HCT116 (cell line): ENCODE data around the gene CACNA1G. TPM values are rescaled to one million over a fixed set of nuclear protein-coding genes. Genes with fewer than 3 reads are reported as not detected.

Experiments used
- ATAC-seq: fragments of 200-7000 bp; cut with Tn5 transposase; 2 replicates; pipeline ENCODE4 v1.9.1; 2020; ENCODE audit warnings: mild to moderate bottlenecking, moderate library complexity
- BruUV-seq: library from RNA; stranded (reverse); fragments of 400-500 nt; replicated peaks from 2 replicates; lab custom pipeline; 2021; lab: Mats Ljungman, UMichigan
- CTCF ChIA-PET: fragments of 300-600 bp; sonication (Branson Sonifier 250); formaldehyde crosslinking; loops from one replicate; lab custom pipeline; 2021; ENCODE audit warnings: antibody characterized with exemption; lab: Charles Lee
- POLR2A ChIA-PET: fragments of 300-600, 350-600 bp; sonication (Branson Sonifier 250); formaldehyde crosslinking; loops from one replicate; lab custom pipeline; 2021; ENCODE audit warnings: antibody characterized with exemption; lab: Charles Lee
- RAD21 ChIA-PET, 2 experiments: fragments of 300-600 bp; sonication (Branson Sonifier 250); formaldehyde crosslinking; loops; one replicate each; lab custom pipeline; 2023; ENCODE audit warnings: low total read pairs in 2 of 2; ENCODE audit not compliant: uncharacterized antibody in 2 of 2, unreplicated experiment in 2 of 2, low non-redundant PET in 1 of 2; lab: Charles Lee
- DNase-seq: peaks from one replicate; pipeline ENCODE4 v3.0.0-alpha.2; 2010; ENCODE audit warnings: low read depth, low spot score
- H2AFZ ChIP-seq: fragments of 200-600 bp; shearing (Covaris generic), sonication (generic); 2 replicates; pipeline ENCODE4 v1.6.1; 2017; ENCODE audit warnings: low read depth, mixed run types, mixed read lengths, antibody characterized with exemption, low read length; ENCODE audit not compliant: poor library complexity, severe bottlenecking
- H3K27ac ChIP-seq: 2 replicates; pipeline ENCODE4 v1.5.1; 2012; ENCODE audit warnings: low read depth, low read length
- H3K27me3 ChIP-seq: fragments of 200-600 bp; sonication (generic); 2 replicates; pipeline ENCODE4 v1.6.1; 2016; ENCODE audit warnings: mixed run types, low read length, mixed read lengths; ENCODE audit not compliant: insufficient read depth
- H3K36me3 ChIP-seq, 2 experiments: fragments of 200-500 bp in 1 of 2; fragments of 200-600 bp in 1 of 2; sonication (Bioruptor generic) in 1 of 2; sonication (generic) in 1 of 2; 2 replicates each; pipeline versions ENCODE4 v1.5.1 to v1.6.1; 2014 to 2016; ENCODE audit warnings: low read length in 2 of 2, inconsistent platforms in 1 of 2, mixed read lengths in 1 of 2, mixed run types in 1 of 2; ENCODE audit not compliant: insufficient read depth in 2 of 2, control insufficient read depth in 1 of 2
- H3K4me1 ChIP-seq, 2 experiments: fragments of 200-600 bp in 1 of 2; sonication (generic) in 1 of 2; 2 replicates each; pipeline versions ENCODE4 v1.5.1 to v1.6.1; 2012 to 2017; ENCODE audit warnings: low read length in 2 of 2, inconsistent platforms in 1 of 2, mild to moderate bottlenecking in 1 of 2, mixed read lengths in 1 of 2, mixed run types in 1 of 2, moderate library complexity in 1 of 2; ENCODE audit not compliant: insufficient read depth in 2 of 2, control insufficient read depth in 1 of 2
- H3K4me2 ChIP-seq: fragments of 200-600 bp; sonication (generic); 2 replicates; pipeline ENCODE4 v1.6.1; 2017; ENCODE audit warnings: mixed run types, low read length, mixed read lengths
- H3K4me3 ChIP-seq, 2 experiments: fragments of 200-600 bp in 1 of 2; sonication (generic) in 1 of 2; replicated peaks in 1 of 2; 2 replicates each; pipeline ENCODE4 v1.5.1; 2011 to 2016; ENCODE audit warnings: low read length in 2 of 2, control low read depth in 1 of 2, low read depth in 1 of 2, mild to moderate bottlenecking in 1 of 2, mixed read lengths in 1 of 2, mixed run types in 1 of 2
- H3K79me2 ChIP-seq: fragments of 200-600 bp; sonication (generic); 2 replicates; pipeline ENCODE4 v1.6.1; 2017; ENCODE audit warnings: mild to moderate bottlenecking, mixed run types, low read length, moderate library complexity, mixed read lengths; ENCODE audit not compliant: insufficient read depth
- H3K9ac ChIP-seq: fragments of 200-600 bp; sonication (generic); 2 replicates; pipeline ENCODE4 v1.6.1; 2016; ENCODE audit warnings: low read length, mixed read lengths
- H3K9me2 ChIP-seq: fragments of 200-600 bp; sonication (generic), shearing (Covaris generic); 2 replicates; pipeline ENCODE4 v1.6.1; 2017; ENCODE audit warnings: mixed run types, mild to moderate bottlenecking, moderate library complexity; ENCODE audit not compliant: insufficient read depth
- H3K9me3 ChIP-seq, 2 experiments: fragments of 200-500 bp in 1 of 2; fragments of 200-600 bp in 1 of 2; sonication (Bioruptor generic) in 1 of 2; sonication (generic) in 1 of 2; 2 replicates each; pipeline ENCODE4 v1.6.1; 2014 to 2017; ENCODE audit warnings: low read length in 2 of 2, mixed read lengths in 2 of 2, inconsistent platforms in 1 of 2, low read depth in 1 of 2, mild to moderate bottlenecking in 1 of 2, mixed run types in 1 of 2, moderate library complexity in 1 of 2; ENCODE audit not compliant: control insufficient read depth in 1 of 2, insufficient read depth in 1 of 2
- H4K20me1 ChIP-seq: fragments of 200-600 bp; sonication (generic), shearing (Covaris generic); 2 replicates; pipeline ENCODE4 v1.6.1; 2017; ENCODE audit warnings: mixed run types, mild to moderate bottlenecking, moderate library complexity; ENCODE audit not compliant: insufficient read depth
- CBX3 ChIP-seq: IDR thresholded peaks from 2 replicates; pipeline ENCODE4 v1.6.1; 2012; ENCODE audit warnings: low read depth
- ELF1 ChIP-seq: IDR thresholded peaks from 2 replicates; pipeline ENCODE4 v1.6.1; 2012; ENCODE audit warnings: low read depth, borderline replicate concordance
- EZH2 ChIP-seq: fragments of 200-600 bp; sonication (generic); IDR thresholded peaks from 2 replicates; pipeline ENCODE4 v1.6.1; 2017; ENCODE audit warnings: antibody characterized with exemption, mixed run types
- FOSL1 ChIP-seq: IDR thresholded peaks from 2 replicates; pipeline ENCODE4 v1.6.1; 2012; ENCODE audit warnings: low read depth
- JUND ChIP-seq: IDR thresholded peaks from 2 replicates; pipeline ENCODE4 v1.6.1; 2012
- POLR2A ChIP-seq: IDR thresholded peaks from 2 replicates; pipeline ENCODE4 v1.7.0; 2011; ENCODE audit warnings: borderline replicate concordance; ENCODE audit not compliant: insufficient read depth, insufficient read length; ENCODE audit errors: extremely low read depth
- RAD21 ChIP-seq: IDR thresholded peaks from 2 replicates; pipeline ENCODE4 v1.6.1; 2012; ENCODE audit warnings: low read depth, mild to moderate bottlenecking
- SP1 ChIP-seq: IDR thresholded peaks from 2 replicates; pipeline ENCODE4 v1.6.1; 2012; ENCODE audit warnings: low read depth
- SRF ChIP-seq: IDR thresholded peaks from 2 replicates; pipeline ENCODE4 v1.6.1; 2012; ENCODE audit warnings: low read depth
- TCF7L2 ChIP-seq: IDR thresholded peaks from 2 replicates; pipeline ENCODE4 v1.7.0; 2011; ENCODE audit warnings: borderline replicate concordance, inconsistent platforms; ENCODE audit not compliant: insufficient read depth, insufficient read length; ENCODE audit errors: extremely low read depth
- YY1 ChIP-seq: IDR thresholded peaks from 2 replicates; pipeline ENCODE4 v1.6.1; 2011; ENCODE audit warnings: low read length, low read depth, moderate library complexity, mild to moderate bottlenecking; ENCODE audit not compliant: insufficient replicate concordance; ENCODE audit errors: extremely low read depth
- ZFX ChIP-seq: fragments of 450-650 bp; IDR thresholded peaks from 2 replicates; pipeline ENCODE4 v1.6.1; 2017
- ZNF274 ChIP-seq: fragments of 200-500 bp; sonication (Bioruptor generic); IDR thresholded peaks from 2 replicates; pipeline ENCODE4 v1.6.1; 2014; ENCODE audit warnings: mild to moderate bottlenecking, low read depth, low read length, inconsistent platforms
- intact Hi-C: fragments of 100-400 bp; cut with micrococcal nuclease; formaldehyde crosslinking; loops from 2 replicates; pipeline ENCODE4 v1.10.0; 2022
- total RNA-seq: library from RNA; stranded (reverse); gene quantifications from one replicate; pipeline ENCODE4 v1.2.1, GENCODE V29; 2021; ENCODE audit not compliant: unreplicated experiment
- TF ChIP-seq, protein P1 (sequence below), 3 experiments: fragments of 200-600 bp in 1 of 3; sonication (generic) in 1 of 3; IDR thresholded peaks in 2 of 3; conservative IDR thresholded peaks in 1 of 3; 2 replicates each; pipeline ENCODE4 v1.5.1; 2012 to 2017; ENCODE audit warnings: low read depth in 2 of 3, low read length in 2 of 3, antibody characterized with exemption in 1 of 3, borderline replicate concordance in 1 of 3, control low read depth in 1 of 3, mild to moderate bottlenecking in 1 of 3, mixed read lengths in 1 of 3, mixed run types in 1 of 3, moderate library complexity in 1 of 3; ENCODE audit not compliant: insufficient read depth in 1 of 3
- TF ChIP-seq, protein P2 (sequence below): IDR thresholded peaks from 2 replicates; pipeline ENCODE4 v1.6.1; 2012
- TF ChIP-seq, protein P3 (sequence below): IDR thresholded peaks from 2 replicates; pipeline ENCODE4 v1.6.1; 2012; ENCODE audit warnings: low read depth
- TF ChIP-seq, protein P4 (sequence below): IDR thresholded peaks from 2 replicates; pipeline ENCODE4 v1.6.1; 2011; ENCODE audit warnings: mild to moderate bottlenecking, low read length, moderate library complexity; ENCODE audit not compliant: insufficient replicate concordance; ENCODE audit errors: extremely low read depth
- TF ChIP-seq, protein P5 (sequence below): IDR thresholded peaks from 2 replicates; pipeline ENCODE4 v1.6.1; 2012

CACNA1G gene
- total RNA-seq, 1 experiment from 2014 or later, result 3.4 TPM

DNA sequence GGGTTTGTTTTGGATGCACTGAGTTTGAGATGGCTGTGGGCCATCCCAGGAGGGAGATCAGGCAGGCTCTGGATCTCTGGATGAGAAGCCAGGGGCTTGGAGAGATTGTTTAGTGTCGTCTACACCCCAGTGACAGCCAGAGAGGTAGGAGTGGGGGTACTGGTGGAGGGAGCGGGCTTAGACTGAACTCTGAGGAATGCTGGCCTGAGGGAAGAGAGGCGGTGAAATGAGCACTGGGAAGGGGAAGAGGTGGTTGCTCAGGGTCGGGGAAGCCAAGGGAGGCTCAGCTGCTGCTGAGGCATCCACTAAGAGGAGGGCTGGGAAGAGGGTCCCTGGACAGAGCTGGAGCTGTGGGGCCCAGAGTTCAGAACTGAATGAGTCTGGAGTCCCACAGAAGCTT, 23.6 kb downstream of the CACNA1G start (continued):
- TF ChIP-seq, protein P1, sequence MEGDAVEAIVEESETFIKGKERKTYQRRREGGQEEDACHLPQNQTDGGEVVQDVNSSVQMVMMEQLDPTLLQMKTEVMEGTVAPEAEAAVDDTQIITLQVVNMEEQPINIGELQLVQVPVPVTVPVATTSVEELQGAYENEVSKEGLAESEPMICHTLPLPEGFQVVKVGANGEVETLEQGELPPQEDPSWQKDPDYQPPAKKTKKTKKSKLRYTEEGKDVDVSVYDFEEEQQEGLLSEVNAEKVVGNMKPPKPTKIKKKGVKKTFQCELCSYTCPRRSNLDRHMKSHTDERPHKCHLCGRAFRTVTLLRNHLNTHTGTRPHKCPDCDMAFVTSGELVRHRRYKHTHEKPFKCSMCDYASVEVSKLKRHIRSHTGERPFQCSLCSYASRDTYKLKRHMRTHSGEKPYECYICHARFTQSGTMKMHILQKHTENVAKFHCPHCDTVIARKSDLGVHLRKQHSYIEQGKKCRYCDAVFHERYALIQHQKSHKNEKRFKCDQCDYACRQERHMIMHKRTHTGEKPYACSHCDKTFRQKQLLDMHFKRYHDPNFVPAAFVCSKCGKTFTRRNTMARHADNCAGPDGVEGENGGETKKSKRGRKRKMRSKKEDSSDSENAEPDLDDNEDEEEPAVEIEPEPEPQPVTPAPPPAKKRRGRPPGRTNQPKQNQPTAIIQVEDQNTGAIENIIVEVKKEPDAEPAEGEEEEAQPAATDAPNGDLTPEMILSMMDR (IDR thresholded peaks at IDR 0.05 in 2 of 3, conservative IDR thresholded peaks at IDR 0.05 in 1 of 3; ENCODE audit: borderline replicate concordance in 1 of 3, insufficient read depth in 1 of 3, low read depth in 2 of 3, low read length in 2 of 3), result no peak
- TF ChIP-seq FOSL1 (no peak), ELF1 (no peak), ZFX (no peak), TCF7L2 (no peak), EZH2 (no peak)
- TF ChIP-seq, protein P2, sequence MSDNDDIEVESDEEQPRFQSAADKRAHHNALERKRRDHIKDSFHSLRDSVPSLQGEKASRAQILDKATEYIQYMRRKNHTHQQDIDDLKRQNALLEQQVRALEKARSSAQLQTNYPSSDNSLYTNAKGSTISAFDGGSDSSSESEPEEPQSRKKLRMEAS, result no peak

DNA sequence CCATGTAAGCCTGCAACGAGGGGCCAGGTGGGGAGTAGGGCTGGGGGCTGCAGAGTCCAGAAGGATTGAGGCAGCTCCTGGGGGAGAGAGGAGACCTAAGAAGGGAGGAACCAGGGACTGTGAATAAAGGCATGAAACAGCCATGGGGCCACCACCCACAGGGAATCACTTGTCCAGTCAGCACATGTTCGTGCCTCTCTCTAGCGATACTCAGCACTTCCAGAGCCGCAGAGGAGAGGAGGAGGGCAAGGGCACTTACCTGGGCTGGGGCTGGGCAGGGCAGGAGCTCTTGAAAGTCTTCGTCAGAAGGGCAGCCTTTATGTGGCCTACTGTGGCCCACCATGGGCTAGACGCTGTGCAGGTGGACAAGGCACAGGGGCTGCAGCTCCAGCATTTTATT, 24.2 kb downstream of the CACNA1G start:
- Histone ChIP-seq H3K4me3 (no peak overlapping the region), H3K9me3 (no peaks in the 10 kb centered on the region), H3K4me1 (no peaks in the 10 kb centered on the region), H3K9ac (no peak overlapping the region), H3K36me3 (no peaks in the 10 kb centered on the region), H3K27me3 (no peaks in the 10 kb centered on the region), H3K4me2 (no peak overlapping the region), H2AFZ (no peak overlapping the region), H3K79me2 (no peaks in the 10 kb centered on the region), H3K9me2 (no peaks in the 10 kb centered on the region), H4K20me1 (no peaks in the 10 kb centered on the region), H3K27ac (no peak overlapping the region)
- ChIA-PET RAD21 (interaction anchor here (0.6 kb wide), 3 partner anchors 46 to 385 kb away, joined by 4 to 5 read pairs (median 4); partner anchors contain the start of gene ABCC3 (in 1 of the 2)), CTCF (no interaction called here), POLR2A (no interaction called here)
- DNase-seq (no peak), ATAC-seq (no peak)
- BruUV-seq, result no TSS peak
- intact Hi-C loops, result no loop called here
- TF ChIP-seq YY1 (no peak), TCF7L2 (no peak), ZNF274 (no peak), POLR2A (no peak), ZFX (no peak), FOSL1 (no peak), EZH2 (no peak), JUND (no peak), SRF (no peak), SP1 (no peak), RAD21 (no peak), CBX3 (no peak), ELF1 (no peak)
- TF ChIP-seq, protein P3, sequence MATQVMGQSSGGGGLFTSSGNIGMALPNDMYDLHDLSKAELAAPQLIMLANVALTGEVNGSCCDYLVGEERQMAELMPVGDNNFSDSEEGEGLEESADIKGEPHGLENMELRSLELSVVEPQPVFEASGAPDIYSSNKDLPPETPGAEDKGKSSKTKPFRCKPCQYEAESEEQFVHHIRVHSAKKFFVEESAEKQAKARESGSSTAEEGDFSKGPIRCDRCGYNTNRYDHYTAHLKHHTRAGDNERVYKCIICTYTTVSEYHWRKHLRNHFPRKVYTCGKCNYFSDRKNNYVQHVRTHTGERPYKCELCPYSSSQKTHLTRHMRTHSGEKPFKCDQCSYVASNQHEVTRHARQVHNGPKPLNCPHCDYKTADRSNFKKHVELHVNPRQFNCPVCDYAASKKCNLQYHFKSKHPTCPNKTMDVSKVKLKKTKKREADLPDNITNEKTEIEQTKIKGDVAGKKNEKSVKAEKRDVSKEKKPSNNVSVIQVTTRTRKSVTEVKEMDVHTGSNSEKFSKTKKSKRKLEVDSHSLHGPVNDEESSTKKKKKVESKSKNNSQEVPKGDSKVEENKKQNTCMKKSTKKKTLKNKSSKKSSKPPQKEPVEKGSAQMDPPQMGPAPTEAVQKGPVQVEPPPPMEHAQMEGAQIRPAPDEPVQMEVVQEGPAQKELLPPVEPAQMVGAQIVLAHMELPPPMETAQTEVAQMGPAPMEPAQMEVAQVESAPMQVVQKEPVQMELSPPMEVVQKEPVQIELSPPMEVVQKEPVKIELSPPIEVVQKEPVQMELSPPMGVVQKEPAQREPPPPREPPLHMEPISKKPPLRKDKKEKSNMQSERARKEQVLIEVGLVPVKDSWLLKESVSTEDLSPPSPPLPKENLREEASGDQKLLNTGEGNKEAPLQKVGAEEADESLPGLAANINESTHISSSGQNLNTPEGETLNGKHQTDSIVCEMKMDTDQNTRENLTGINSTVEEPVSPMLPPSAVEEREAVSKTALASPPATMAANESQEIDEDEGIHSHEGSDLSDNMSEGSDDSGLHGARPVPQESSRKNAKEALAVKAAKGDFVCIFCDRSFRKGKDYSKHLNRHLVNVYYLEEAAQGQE, result no peak
- TF ChIP-seq, protein P4, sequence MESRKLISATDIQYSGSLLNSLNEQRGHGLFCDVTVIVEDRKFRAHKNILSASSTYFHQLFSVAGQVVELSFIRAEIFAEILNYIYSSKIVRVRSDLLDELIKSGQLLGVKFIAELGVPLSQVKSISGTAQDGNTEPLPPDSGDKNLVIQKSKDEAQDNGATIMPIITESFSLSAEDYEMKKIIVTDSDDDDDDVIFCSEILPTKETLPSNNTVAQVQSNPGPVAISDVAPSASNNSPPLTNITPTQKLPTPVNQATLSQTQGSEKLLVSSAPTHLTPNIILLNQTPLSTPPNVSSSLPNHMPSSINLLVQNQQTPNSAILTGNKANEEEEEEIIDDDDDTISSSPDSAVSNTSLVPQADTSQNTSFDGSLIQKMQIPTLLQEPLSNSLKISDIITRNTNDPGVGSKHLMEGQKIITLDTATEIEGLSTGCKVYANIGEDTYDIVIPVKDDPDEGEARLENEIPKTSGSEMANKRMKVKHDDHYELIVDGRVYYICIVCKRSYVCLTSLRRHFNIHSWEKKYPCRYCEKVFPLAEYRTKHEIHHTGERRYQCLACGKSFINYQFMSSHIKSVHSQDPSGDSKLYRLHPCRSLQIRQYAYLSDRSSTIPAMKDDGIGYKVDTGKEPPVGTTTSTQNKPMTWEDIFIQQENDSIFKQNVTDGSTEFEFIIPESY, result no peak
- TF ChIP-seq, protein P5, sequence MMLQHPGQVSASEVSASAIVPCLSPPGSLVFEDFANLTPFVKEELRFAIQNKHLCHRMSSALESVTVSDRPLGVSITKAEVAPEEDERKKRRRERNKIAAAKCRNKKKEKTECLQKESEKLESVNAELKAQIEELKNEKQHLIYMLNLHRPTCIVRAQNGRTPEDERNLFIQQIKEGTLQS, result no peak
